SH-SY5Y (cell line): ENCODE data around the gene SLC15A4.

Experiments used
- GATA2 ChIP-seq: IDR thresholded peaks from 2 replicates; pipeline ENCODE4 v1.6.1; 2011; ENCODE audit warnings: mild to moderate bottlenecking, low read depth, low read length
- GATA3 ChIP-seq: IDR thresholded peaks from 2 replicates; pipeline ENCODE4 v1.6.1; 2011; ENCODE audit warnings: low read depth, mild to moderate bottlenecking, low read length, moderate library complexity

DNA sequence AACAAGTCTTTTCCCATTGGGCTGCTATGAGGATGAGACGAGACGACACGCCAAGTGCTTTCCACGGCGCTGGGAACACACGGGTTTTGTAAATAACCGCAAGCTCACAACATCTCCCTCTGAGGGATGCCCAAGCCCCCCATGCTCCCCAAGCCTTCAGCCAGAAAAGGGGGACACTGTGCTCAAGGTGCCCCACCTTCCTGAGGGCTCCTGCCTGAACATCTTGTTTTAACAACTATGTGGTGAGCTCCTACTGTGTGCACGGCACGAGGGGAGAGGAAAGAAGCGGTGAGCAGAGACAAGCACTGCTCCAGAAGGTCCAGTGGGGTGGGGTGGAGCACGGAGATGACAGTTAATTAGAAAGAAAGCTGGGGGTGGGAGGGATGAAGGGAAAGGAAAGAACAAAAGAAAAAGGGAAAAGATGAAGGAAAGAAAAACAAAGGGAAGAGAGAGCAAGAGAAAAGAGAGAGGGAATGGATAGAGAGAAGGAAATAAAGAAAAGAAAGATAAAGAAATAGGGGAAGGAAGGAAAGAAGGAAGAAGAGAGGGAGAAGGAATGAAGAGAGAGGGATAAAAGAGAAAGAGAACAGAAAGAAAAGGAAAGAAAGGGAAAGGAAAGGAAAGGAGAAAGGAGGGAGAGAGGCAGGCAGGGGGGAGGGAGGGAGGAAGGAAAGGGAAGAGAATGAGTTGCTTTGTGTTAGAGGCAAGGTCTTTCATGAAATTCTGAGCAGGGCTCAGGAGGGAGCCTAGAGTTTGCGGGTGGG is 56.8 kb downstream of the SLC15A4 start:
- TF ChIP-seq GATA3: no peak
- TF ChIP-seq GATA2: no peak
